Measurements from ENCODE around the gene SDHAF3.
"Not testable (repeated sequence)": the region's sequence is repeated elsewhere in the genome, so short reads cannot be mapped to it uniquely, and the experiment has no call there.

The SDHAF3 gene

DNA sequence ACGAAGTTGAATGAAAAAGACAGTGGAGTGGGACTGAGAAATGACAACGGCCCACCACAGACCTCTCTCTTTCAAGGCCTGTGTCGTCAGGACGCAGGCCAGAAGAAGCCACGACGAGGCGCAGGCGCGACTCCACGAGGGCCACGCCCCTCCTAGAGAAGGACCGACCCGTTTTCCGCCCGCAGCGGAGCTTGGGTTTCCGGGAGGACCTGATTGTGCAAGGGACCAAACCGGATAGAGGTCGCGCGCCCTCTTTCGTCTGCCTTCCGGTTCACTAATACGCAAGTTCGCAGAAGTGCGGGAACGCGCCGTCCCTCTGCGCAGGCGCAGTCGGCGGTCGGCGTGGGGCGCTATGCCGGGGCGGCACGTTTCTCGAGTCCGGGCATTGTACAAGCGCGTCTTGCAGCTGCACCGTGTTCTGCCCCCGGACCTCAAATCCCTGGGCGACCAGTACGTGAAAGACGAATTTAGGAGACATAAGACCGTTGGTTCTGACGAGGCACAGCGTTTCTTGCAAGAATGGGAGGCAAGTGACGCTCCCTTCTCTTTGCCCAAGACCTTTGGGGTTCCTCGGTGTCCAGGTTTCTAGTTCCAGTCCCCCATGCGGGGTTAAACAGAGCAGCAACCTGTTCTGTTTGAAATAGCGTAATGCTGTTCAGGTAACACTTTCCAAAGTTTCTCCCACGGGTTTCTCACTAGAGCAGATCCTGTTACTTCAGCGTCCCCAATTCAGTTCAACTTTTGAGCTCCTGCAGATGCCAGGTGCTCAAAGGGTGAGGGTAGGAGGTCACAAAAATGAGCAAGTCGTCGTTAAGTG, at the start of gene SDHAF3:
TSS of gene SDHAF3 (plus strand) at position 327 of the 817 bp plus-strand sequence. CDS start at position 353, 26 bp downstream.
- peak within 1 kb of the TSS; percentile 82 for H3K4me3 ChIP-seq (ENCODE audit: low read depth, low read length)

DNA sequence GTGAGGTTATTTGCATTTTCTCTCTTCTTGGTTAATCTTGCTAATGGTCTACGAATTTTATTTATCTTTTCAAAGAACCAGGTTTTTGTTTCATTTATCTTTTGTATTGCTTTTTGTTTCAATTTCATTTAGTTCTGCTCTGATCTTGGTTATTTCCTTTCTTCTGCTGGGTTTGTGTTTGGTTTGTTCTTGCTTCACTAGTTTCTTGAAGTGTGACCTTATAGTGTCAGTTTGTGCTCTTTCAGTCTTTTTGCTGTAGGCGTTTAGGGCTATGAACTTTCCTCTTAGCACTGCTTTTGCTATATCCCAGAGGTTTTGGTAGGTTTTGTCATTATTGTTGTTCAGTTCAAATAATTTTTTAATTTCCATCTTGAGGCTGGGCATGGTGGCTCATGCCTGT, 45.5 kb upstream of the SDHAF3 start:
- H3K4me3 ChIP-seq (ENCODE audit: low read depth, low read length): not testable (repeated sequence)

DNA sequence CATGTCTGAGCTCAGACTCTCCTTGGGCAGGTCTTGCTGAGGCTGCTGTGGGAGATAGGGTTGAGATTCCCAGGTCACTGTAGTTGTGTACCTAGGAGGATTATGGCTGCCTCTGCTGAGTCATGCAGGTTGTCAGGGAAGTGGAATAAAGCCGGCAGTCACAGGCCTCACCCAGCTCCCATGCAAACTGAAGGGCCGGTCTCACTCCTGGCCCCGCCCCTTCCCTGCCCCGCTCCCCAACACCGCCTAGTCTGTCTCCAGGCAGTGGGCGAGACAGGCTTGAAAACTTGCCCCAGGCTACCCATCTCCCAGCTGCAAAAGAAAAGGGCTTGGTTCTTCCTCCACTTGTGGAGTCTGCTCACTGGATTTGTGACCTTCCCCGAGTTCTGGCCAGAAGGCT, 41.6 kb upstream of the SDHAF3 start:
- H3K4me3 ChIP-seq (ENCODE audit: low read depth, low read length): no peak overlapping the region

DNA sequence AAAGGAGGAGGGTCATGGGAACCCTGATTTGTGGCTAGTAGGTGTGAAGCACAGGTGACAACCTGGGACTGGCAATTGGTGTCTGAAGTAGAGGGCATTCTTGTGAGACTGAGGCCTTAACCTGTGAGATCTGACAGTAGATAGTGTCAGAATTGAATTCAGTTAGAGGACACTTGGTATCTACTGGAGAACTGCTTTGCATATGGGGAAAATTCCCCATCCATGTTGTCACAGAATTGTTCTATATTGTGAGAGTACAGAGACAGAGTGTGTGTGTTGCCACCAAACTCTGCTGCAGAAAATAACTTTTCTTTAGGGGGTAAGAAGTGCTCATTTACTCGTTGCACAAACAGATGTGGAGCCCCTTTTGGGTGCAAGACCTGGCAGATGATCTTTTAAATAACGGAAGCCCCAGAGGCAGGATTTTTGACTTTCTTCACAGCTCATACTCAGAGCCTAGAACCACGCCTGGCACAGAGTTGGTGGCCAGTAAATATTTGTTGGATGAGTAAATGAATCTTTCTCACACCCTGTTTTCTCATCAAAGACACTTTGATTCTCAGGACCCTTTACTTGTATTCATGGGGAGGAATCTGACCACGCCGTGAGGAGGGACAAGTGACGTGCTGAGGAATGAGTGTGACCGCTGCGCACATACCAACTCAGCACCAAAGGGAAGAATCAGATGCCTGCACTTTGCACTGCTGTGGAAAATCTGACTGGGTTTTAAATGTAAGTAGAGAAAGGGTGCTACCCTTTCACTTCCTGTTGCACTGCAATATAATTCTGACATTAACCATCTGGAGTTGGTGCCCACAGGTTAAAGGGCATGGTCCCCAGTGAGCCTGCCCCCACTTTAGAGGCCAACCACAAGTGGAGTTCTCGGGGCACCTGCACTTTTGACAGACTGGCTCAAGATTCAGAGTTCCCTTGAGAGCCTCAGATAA, 39.2 kb upstream of the SDHAF3 start:
- no peak overlapping the region for H3K4me3 ChIP-seq (ENCODE audit: low read depth, low read length)

DNA sequence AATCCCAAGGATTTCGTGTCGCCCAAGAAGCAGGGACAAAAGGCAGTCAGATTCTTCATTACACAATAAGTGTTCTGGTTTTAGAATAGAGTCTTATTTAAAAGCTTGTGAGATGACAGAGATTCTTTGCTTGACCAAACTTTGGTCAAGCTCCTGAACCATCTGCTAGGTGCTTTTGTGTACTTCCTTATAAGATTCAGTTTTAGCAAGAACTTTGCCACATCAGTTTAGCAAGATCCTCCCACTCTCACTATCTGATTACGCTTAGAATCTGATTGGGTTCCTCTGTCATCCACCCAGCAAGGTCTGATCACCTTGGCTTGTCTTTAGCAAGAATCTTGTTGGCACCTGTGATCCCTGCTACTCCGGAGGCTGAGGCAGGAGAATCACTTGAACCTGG, 38.2 kb upstream of the SDHAF3 start:
- no peak overlapping the region for H3K4me3 ChIP-seq (ENCODE audit: low read depth, low read length)

DNA sequence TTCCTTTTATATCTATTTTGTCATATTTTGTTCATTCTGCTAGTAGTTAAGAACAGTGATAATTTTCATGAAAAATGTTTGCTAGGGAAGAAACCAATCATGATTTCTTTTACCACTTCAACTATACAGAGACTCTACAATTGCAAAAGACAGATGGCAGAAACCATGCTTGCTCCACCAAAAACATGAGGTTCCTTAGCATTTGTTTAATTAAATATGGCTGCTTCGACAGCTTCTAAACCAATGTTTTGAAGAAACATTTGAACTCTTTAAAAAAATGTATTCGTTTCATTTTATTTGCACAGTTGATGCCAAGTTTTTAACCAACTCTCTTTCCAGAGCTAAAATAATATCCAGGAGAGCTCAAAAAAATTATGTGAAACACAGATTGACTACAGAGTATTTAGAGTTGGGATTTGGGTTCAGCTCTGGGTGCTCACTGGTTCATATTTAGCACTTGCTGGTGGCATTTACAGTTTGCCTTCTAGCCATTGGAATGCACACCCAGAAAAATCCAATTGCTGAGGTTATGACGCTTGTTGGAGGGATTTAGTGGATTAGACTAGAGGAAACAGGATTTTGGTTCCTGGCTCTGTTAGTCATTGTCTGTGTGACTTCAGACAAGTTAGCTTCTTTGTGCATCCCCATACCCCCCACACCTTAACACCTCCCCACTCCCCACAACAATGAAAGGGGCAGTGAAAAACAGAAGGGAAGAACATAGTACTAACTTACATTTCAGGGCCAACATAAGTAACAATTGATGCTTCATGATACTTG, 35.8 kb upstream of the SDHAF3 start:
- no peak overlapping the region for H3K4me3 ChIP-seq (ENCODE audit: low read depth, low read length)

DNA sequence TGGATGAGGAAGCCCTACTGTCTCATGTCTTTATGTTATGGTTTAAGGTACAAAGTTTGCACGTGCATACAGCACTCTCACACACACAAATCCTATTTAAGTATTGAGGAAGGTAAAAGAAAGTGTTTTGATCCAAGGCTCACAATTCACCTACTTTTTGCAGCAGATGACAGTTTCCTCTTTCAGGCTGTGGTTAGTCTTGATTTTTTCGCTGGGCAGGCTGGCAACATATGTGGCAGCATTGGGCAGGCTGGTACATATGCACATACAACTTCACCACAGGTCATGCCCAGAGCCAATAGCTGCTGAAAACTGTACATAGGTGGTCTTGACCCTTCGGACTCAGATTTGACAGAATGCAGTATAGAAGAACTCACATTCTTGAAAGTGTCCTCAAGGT, 29.1 kb upstream of the SDHAF3 start:
- no peak overlapping the region for H3K4me3 ChIP-seq (ENCODE audit: low read depth, low read length)

DNA sequence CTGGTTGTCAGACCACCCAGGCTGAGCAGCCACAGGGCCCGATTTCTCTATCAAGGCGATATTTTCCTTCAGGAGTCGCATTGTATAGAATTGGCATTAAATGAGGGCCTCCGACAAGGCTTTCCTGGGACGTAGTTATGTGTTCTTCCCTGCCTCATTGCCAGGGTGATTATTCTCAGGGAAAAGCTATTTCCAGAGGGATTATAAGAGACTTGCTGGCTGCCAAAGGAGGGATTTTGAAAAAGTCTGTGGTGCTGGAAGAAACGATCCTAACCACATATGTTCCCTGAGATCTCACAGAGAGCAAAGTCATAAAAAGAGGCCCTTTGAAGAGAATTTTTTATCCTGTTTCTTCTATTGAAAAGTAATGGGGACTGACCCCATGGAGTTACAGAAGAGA, 27.7 kb upstream of the SDHAF3 start:
- no peak overlapping the region for H3K4me3 ChIP-seq (ENCODE audit: low read depth, low read length)

DNA sequence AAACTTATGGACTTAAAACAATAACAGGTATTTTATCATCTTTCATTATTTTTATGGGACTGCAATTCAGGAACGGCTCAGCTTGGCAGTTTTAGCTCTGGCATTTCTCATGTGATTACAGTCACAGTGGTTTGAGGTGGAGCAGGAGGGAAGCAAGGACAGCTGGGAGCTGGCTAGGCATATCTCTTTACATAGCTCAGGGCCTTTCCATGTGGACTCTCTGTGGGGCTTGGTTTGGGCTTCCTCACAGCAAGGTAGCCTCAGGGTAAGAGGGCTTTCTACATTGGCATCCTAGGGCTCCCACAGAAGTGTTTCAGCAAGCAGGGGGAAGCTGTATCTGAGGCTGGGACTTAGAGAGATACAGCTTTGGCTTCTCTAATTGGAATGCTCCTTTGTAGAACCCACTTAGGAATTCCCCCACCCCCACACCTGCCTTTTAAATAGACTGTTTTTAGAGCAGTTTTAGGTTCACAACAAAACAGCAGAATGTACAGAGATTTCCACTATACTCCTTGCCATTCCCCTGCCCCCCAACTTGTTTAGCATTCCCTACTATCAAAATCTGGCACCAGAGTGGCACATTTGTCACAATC, 26.6 kb upstream of the SDHAF3 start:
- H3K4me3 ChIP-seq (ENCODE audit: low read depth, low read length): no peak overlapping the region

DNA sequence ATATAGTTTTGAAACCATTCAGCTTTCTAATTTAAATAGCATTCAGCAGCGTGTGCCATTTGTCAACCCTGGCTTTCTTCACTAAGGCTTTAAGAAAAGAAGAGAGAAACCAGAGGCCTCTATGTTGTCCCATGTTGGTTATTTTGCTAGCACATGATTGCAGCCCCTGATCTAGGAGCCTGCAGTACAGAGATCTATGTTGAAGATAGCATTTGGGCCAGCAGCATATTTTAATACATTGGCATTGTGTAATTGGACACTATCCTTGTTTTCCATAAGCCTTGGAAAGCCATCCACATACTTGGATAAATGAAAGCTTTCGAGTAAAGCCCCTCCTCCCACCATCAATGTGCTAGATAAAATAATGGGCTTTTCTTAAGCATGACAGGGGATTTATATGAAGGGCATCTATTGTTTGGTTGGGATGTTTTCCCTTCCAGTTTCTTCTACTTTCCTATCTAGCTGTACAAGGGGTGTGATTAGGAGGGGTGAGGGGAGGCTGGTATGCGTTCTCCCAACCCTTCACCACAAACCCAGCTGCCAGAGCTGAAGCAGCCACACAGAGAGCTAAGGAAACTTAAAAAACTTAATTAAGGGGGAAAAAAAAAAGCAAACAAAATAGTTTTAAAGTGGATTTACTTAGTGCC, 23.1 kb upstream of the SDHAF3 start:
- no peak overlapping the region for H3K4me3 ChIP-seq (ENCODE audit: low read depth, low read length)

DNA sequence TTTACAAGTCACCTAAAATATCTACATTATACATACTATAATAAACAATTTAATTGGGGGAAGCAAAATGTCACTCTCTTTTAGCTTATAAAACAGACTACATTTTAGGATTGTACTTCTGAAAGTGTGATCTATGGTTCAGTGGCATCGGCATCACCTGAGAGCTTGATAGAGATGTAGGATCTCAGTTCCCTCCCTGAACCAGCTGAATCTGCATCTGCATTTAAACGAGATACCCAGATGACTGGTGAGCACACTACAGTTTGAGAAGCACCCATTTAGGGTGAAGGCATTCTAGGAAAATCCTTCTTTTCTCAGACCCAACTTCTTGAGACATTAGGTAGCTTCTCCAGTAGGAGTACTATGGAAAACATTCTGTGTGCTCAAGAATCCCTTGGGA, 21.5 kb upstream of the SDHAF3 start:
- no peak overlapping the region for H3K4me3 ChIP-seq (ENCODE audit: low read depth, low read length)

DNA sequence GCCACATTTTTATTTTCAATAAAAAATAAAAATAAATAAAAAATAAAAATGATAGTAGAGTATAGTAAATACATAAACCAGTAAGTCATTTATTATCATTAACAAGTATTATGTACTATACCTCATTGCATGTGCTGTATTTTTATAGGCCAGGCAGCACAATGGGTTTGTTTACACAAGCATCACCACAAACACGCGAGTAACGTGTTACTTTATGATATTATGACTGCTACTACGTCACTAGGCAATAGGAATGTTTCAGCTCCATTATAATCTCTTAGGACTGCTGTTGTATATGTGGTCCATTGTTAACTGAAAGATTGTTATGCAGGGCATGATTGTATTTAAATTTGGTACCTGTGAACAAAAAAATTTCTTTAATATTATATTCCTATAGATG, 20.8 kb upstream of the SDHAF3 start:
- H3K4me3 ChIP-seq (ENCODE audit: low read depth, low read length): no peak overlapping the region

DNA sequence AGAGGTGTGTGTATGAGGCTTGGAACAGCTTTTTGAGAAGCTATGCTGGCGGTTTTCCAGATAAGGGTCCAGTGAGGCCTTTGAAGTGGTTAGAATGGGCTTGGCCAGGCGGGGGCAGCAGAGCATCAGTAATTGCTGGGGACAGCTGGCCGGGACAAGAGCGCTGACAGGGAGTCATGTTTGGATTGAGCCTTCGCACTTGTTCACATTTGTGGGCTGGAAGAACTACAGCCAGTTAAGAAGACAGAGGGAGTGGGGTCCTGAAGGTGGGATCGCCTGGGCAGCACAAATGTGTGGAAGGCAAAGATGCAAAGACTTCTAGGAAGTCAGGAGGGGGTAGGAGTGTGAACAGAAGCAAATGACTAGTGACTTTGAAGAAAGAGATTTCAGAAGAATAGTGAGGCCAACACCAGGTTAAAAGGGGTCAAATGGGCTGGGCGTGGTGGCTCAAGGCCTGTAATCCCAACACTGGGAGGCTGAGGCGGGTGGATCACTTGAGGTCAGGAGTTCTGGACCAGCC, 12.7 kb upstream of the SDHAF3 start:
- H3K4me3 ChIP-seq (ENCODE audit: low read depth, low read length): no peak overlapping the region

DNA sequence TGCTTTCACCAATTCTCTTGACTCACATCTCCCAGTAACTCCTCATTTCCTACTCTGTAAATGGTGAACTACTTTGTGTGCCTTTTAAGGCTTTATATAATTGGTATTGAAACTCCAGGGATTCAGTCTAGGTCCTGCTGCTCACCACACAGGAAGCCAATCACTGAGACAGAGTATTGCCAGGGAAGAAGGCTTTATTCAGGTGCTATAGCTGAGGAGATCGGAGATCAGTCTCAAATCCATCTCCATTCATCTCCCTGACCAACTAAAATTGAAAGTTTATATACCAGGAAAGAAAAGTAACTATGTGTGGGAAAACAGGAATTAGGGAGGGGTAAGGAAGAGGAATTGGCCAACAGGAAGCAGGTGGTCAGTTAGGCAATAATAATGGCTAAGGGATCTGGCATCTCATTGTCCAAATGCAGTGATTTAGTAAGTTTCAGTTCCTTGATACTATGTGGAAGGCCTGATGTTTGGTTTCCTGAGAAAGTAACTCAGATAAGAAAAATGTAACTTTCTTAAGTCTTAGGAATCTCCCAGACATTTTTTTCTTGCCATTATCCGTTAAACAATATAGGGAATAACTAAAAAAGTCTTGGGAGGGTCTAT, 10.2 kb upstream of the SDHAF3 start:
- H3K4me3 ChIP-seq (ENCODE audit: low read depth, low read length): no peak overlapping the region

DNA sequence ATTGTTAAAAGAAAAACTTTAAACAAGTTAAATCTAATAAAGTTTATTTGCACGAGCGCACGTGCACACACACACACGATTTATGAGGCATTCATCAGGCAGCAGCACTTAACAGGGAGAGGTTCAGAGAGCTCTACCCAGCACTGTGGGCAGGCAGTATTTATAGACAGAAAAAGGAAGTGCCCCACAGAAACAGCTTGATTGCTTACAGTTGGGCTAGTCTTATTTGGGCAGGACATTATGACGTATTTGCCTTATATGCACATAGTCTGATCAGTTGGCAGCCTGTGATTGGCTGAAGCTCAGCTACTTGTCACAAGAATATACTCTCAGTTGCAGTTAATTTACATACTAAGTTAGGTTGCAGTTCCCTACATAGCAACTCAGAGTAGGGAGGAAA, 1.2 kb upstream of the SDHAF3 start:
- no peak overlapping the region for H3K4me3 ChIP-seq (ENCODE audit: low read depth, low read length)

DNA sequence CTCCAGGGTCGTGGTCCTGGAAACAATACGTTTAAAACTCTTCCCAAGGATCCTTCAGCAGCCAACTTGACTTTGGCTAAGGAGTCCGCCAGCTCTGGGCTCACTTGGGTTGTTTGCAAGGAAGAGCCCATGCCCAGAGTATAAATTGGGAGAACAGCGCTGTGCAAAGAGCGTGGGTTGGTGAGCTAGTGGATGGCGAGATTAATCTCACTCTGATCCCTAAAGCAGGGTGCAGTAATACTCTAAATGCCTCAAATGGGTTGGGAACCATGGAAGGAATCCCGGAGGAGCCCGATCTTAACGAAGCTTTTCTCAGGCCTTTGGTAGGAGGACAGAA, 495 bp upstream of the SDHAF3 start:
- peak overlapping the region; percentile 37 for H3K4me3 ChIP-seq (ENCODE audit: low read depth, low read length)

DNA sequence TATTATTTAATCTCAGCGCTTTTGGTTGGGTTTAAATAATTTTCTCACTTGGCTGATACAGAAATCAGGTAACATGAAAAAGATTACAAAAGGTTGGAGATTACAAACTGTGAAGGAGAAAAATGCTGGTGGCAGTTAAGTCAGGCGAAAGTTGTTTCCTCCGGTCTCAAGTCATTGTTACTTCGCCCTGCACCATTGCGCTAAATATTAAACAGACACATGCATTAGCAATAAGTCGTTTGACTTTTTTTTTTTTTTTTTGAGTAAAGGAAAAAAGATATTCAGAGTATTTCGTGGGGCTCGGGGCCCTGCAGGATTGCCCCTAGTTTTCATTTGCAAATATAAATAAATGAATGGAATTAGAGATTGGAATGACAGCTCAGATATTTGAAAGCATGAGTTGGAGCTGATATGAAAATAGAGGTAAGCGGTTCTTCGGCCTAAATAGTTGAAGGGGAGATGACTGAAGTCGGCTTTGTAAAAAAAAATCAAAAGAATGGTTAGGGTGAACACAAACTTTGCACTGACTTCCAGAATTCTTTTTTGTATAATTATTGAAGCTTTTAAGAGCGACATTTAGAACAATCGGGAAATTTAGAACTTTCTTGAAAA, 914 bp downstream of the SDHAF3 start:
- peak overlapping the region; percentile 82 for H3K4me3 ChIP-seq (ENCODE audit: low read depth, low read length)

DNA sequence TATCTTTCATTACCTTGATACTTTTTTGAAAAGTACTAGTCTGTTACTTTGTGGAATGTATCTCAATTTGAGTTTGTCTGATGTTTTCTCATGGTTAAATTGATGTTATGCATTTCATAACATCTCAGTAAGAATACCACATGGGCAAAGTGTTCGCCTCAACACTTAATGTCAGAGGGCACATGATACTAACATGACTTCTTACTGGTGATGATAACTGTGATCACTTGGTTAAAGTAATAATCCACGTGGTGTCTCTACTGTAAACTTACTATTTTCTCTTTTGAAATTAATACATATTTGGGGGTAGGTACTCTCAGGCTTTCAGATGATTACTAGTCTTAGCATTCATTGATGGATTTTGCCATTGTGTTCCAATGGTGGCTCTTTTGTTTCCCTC, 2.2 kb downstream of the SDHAF3 start:
- no peak overlapping the region for H3K4me3 ChIP-seq (ENCODE audit: low read depth, low read length)

DNA sequence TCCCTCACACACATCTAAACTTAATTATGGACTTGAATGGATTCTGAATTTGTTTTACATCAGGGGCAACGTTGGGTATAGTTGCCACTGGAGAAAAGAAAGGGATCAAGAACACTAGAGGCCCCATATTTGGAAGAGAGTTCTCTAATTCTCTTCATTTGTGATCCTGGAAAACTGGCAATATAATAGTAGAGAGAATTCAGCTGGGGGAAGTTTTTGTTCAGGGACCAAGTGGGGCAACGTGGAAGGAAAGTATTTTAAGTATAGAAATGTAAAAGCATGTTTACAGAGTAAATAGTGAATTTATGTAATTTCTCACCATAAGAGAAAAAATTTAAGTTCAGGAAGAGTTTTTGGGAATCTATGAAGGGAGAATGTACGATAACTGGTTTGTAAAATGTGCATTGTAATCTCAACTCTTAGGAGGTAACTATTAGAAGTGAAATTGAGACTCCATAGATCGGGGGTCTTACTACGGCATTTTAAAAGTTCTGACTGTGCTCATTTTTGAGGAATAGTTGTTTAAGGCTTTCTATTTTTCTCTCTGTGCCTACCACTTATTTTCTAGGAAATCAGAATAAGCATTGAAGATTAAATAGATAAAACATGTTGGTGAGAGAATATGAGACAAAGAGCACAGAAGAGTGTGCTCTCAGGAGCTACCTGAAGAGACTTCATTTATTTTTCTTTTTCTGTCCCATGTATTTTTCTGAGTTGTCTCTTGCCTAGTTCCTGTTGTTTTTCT, 3.4 kb downstream of the SDHAF3 start:
- no peak overlapping the region for H3K4me3 ChIP-seq (ENCODE audit: low read depth, low read length)

Data from iPS-11a (cell line).